Pancreas (tissue), 10 donors: ENCODE results near the gene AOPEP. TPM values are rescaled to one million over a fixed set of nuclear protein-coding genes. Genes with fewer than 3 reads are reported as not detected.

Experiments used
- ATAC-seq, 4 donors: fragments of 200-7000 bp; cut with Tn5 transposase; one replicate each; pipeline versions ENCODE4 v1.8.0 to v1.9.1; 2020; ENCODE audit warnings: mild to moderate bottlenecking in 4 of 4, moderate library complexity in 4 of 4
- DNase-seq, 6 donors: peaks; one replicate each; pipeline ENCODE4 v3.0.0-alpha.2; 2020
- FAIRE-seq: peaks from 2 replicates; lab custom pipeline; 2012; peaks lifted over from hg19 to GRCh38; lab: Jason Lieb, UNC
- H3K27ac ChIP-seq, 4 donors: fragments of 200-600 bp; sonication (generic); 1 replicate in 3 of 4; 2 replicates in 1 of 4; pipeline versions ENCODE4 v1.5.0 to v1.8.0; 2020
- H3K27me3 ChIP-seq, 4 donors: fragments of 200-600 bp; one replicate each; pipeline ENCODE4 v1.8.0; 2021
- H3K36me3 ChIP-seq, 3 donors: fragments of 200-600 bp; sonication (generic) in 1 of 3; one replicate each; pipeline versions ENCODE4 v1.5.0 to v1.8.0; 2020 to 2021
- H3K4me1 ChIP-seq, 3 donors: fragments of 200-600 bp; one replicate each; pipeline ENCODE4 v1.8.0; 2021
- H3K4me3 ChIP-seq, 4 donors: fragments of 200-600 bp; sonication (generic) in 2 of 4; one replicate each; pipeline versions ENCODE4 v1.5.0 to v1.8.0; 2020 to 2021
- H3K9me3 ChIP-seq, 4 donors: fragments of 200-600 bp; one replicate each; pipeline ENCODE4 v1.8.0; 2021
- WGBS, 2 donors: extraction: QIAGEN DNeasy Blood & Tissue Kit; methylation state at CpG; one replicate each; pipeline ENCODE4 v1.1.7; 2013; 5-methylcytosine and 5-hydroxymethylcytosine counted together
- intact Hi-C, 3 donors: fragments of 100-400 bp; cut with DNase I; formaldehyde crosslinking; loops; one replicate each; pipeline versions ENCODE4 v1.11.1 to v1.14.2; 2022
- polyA plus RNA-seq, 2 donors: library from polyadenylated mRNA; stranded (reverse); fragments of 200-250 nt; gene quantifications; one replicate each; pipeline ENCODE4 v1.2.3, GENCODE V29; 2013
- total RNA-seq, 6 donors: library from RNA; stranded (reverse); fragmentation: NEBNext Ultra II Directional in 4 of 6; extraction: Animal tissue kit (Norgen Biotek cat#: 25700) in 4 of 6; gene quantifications; one replicate each; pipeline versions ENCODE4 v1.2.1 to v1.2.4, GENCODE V29; 2021 to 2023
- TF ChIP-seq, protein P1 (sequence below), 4 donors: fragments of 200-600 bp; sonication (generic) in 3 of 4; IDR thresholded peaks; one replicate each; pipeline versions ENCODE4 v1.5.0 to v1.8.0; 2021; ENCODE audit warnings: antibody characterized with exemption in 4 of 4
- donor health status: healthy with polysubstance abuse.
- donor health status: DM: no; HTN: no; CAD: no; lungs with moderate emphysema.
- donor health status: DM: no; HTN: no; CAD: no.
- donor health status: control.
- donor health status: control.
- donor health status: Bipolar disorder and iron deficiency.
- donor health status: DM: yes; HTN: yes; CAD: no.
- donor health status: DM: no; HTN: no; CAD: no.
- donor health status: DM: no; HTN: no; CAD: no.
- donor health status: DM: yes; HTN: yes; CAD: no.

AOPEP gene
- total and polyA plus RNA-seq, 8 donors, result 50.5 to 140 (median 76.7) TPM

DNA sequence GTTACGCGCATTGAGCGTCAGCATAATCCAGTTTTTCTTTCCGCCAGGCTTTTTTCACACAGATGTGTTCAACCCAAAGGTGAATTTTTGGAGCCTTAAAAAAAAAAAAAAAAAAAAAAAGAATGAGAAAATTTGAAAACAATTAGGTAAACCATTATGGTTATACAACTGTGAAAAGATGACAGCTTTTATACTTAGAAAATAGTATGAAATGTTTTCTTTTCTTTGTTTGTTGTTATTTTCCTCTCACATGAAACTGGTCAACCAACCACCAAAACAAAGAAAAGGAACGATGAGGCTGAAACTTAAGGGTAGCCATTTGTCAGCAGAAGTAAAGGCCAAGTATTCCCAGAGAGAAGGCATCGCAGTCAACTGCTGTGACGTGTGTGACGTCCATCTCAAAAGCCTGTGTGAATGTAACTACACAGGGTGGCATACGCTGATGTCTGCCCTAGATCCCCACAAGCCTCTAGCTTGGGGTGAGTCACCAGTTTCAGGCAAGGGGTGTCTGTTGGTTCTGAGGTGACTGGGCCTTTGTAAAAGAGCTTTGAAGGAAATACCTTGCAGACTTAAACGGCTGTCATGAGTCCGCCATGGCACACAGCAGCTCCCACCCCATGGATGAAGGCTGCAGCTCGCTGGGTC, 182.9 kb downstream of the AOPEP start:
- no peaks in the 10 kb centered on the region for H3K36me3 ChIP-seq
- ATAC-seq, result peak in 1 of 4 donors; percentile 31
- peak overlapping the region in 3 of 4 donors; percentile 32 to 75 (median 68) for H3K27ac ChIP-seq
- intact Hi-C loops, result no loop called here
- no peak for FAIRE-seq
- no peak overlapping the region for H3K4me3 ChIP-seq
- H3K27me3 ChIP-seq, result no peaks in the 10 kb centered on the region
- no peaks in the 10 kb centered on the region for H3K9me3 ChIP-seq
- TF ChIP-seq, protein P1, sequence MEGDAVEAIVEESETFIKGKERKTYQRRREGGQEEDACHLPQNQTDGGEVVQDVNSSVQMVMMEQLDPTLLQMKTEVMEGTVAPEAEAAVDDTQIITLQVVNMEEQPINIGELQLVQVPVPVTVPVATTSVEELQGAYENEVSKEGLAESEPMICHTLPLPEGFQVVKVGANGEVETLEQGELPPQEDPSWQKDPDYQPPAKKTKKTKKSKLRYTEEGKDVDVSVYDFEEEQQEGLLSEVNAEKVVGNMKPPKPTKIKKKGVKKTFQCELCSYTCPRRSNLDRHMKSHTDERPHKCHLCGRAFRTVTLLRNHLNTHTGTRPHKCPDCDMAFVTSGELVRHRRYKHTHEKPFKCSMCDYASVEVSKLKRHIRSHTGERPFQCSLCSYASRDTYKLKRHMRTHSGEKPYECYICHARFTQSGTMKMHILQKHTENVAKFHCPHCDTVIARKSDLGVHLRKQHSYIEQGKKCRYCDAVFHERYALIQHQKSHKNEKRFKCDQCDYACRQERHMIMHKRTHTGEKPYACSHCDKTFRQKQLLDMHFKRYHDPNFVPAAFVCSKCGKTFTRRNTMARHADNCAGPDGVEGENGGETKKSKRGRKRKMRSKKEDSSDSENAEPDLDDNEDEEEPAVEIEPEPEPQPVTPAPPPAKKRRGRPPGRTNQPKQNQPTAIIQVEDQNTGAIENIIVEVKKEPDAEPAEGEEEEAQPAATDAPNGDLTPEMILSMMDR (IDR thresholded peaks at IDR 0.05), result no peak
- WGBS, 2 donors, result 79 to 84% methylated on average over 12 of the region's 12 CpGs
- peaks cover 11 to 22% (median 14%) of the 10 kb centered on the region in 3 donors for H3K4me1 ChIP-seq
- no peak for DNase-seq

DNA sequence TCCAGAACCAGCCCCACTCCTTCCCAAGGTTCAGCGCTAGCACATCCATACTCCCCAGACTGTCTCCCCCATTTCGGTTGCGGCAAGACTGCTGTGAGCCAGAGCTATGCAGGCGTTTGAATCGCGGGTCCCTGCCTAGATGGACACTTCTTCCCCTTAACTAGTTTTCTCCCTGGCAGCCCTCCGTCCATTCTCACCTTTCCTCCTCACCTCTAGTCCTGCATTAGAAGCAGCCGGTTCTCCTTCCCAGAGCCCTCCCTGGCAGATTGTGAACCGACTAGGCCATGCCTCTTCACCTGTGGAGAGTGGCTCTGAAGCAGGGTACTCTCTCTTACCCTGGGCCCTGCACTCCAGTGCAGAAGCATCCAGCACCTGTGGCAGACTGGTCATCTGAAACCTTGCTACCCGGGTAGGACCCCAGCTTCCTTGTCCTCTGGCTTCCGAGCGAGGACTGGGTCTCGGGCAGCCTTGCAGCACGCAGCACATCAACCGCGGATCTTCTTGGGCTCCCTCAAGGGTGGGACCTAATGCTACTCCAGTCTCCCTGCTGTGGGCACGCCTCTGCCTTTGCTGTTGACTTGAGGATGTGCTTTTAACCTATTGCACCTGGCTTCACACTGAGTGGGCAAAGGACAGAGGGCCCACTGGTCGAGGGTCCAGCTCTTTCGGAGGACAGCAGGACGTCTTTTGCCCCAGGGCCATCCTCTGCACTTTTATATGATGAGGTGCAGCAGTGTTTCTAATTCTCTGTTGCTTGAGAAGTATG, 183.6 kb downstream of the AOPEP start:
- Histone ChIP-seq H3K4me3 (no peak overlapping the region), H3K27me3 (no peaks in the 10 kb centered on the region), H3K36me3 (no peaks in the 10 kb centered on the region), H3K27ac (no peak overlapping the region), H3K4me1 (peaks cover 14 to 28% (median 16%) of the 10 kb centered on the region in 3 donors), H3K9me3 (no peaks in the 10 kb centered on the region)
- TF ChIP-seq, protein P1 (IDR thresholded peaks at IDR 0.05), result no peak
- DNase-seq (no peak), ATAC-seq (no peak), FAIRE-seq (no peak)
- intact Hi-C loops, result no loop called here
- WGBS, 2 donors, result 93 to 97% methylated on average over 20 of the region's 20 CpGs

DNA sequence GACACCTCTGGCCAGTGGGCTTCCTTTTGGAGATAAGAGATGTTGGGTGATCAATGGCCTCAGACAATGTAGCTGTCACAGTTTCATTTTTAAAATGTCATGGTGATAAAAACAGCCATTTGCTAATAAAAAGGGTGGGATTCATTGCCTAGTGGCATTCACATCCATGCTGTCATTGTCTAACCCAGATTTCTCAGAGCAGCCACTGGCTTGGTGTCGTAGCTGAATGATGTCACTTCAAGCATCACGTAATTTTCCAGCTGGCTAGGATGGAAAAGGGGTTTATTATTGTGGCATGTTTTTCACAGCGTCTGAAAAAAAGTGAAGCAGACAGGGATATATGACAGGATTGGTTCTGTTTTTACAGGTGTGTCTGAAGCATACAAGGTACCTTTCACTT, 184.7 kb downstream of the AOPEP start:
- ATAC-seq, result no peak
- Histone ChIP-seq H3K9me3 (no peaks in the 10 kb centered on the region), H3K4me1 (peaks cover 14 to 28% (median 16%) of the 10 kb centered on the region in 3 donors), H3K27ac (no peak overlapping the region), H3K36me3 (no peaks in the 10 kb centered on the region), H3K4me3 (no peak overlapping the region), H3K27me3 (no peaks in the 10 kb centered on the region)
- DNase-seq, result no peak
- TF ChIP-seq, protein P1 (IDR thresholded peaks at IDR 0.05), result no peak
- no peak for FAIRE-seq
- 86 to 93% methylated on average over 3 of the region's 3 CpGs for WGBS, 2 donors
- intact Hi-C loops, result no loop called here

DNA sequence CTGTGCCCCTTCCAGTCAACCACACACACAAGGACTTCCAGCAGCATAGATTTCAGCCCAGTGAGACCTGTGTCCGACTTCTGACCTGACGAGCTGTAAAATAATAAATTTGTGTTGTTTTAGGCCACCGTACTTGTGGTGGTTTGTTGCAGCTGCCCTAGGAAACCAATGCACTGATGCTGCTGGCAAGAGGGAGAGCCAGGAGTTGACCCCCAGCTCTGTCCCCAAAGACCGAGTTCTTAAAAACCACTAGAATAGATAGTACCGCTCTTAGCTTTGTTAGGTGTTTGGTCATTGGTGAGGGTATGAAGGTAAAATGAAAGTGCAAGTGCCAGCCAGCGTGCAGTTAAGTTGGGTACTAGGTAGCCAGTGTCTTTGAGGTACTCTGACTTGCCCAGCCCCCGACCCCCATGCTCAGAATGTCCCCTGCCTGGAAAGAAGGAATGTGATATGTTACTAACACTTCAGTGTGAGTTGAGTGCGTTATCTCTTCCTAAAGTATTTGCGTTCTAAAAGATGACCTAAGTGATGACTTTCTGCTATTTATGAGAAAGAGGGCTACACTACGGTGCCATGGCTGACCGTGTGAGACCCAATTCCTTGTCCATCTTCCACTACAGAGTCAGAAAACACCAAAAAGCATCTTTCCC, 185.6 kb downstream of the AOPEP start:
- intact Hi-C loops, result no loop called here
- Histone ChIP-seq H3K27ac (peak overlapping the region in 1 of 4 donors; percentile 17), H3K4me1 (peaks cover 10 to 23% (median 16%) of the 10 kb centered on the region in 3 donors), H3K4me3 (no peak overlapping the region), H3K9me3 (no peaks in the 10 kb centered on the region), H3K36me3 (no peaks in the 10 kb centered on the region), H3K27me3 (no peaks in the 10 kb centered on the region)
- TF ChIP-seq, protein P1 (IDR thresholded peaks at IDR 0.05), result no peak
- no peak for DNase-seq
- WGBS, 2 donors, result 95% methylated on average over 11 of the region's 11 CpGs
- no peak for ATAC-seq
- FAIRE-seq, result no peak
